Activated T-cell treated with anti-CD3 and anti-CD28 coated beads for 48 hours (primary cell): ENCODE results near the gene EFCAB9.
"Not testable (repeated sequence)": the region's sequence is repeated elsewhere in the genome, so short reads cannot be mapped to it uniquely, and the experiment has no call there.

Experiments
- DNase-seq: peaks from one replicate; pipeline ENCODE4 v3.0.0-alpha.2; 2020; ENCODE audit warnings: low read depth

The EFCAB9 gene

GRCh38 chr5:172193872-172194271, at the start of gene EFCAB9:
EFCAB9 (plus strand) TSS chr5:172194172; CDS start chr5:172194173, 1 bp downstream.
- no peak for DNase-seq

- no peak for DNase-seq
These were observed 49.6 kb upstream of the EFCAB9 start for GRCh38 chr5:172144291-172144815.

GRCh38 chr5:172144931-172145869, 48.8 kb upstream of the EFCAB9 start:
- DNase-seq: no peak

GRCh38 chr5:172145870-172146747, 47.9 kb upstream of the EFCAB9 start:
- DNase-seq: no peak

DNA sequence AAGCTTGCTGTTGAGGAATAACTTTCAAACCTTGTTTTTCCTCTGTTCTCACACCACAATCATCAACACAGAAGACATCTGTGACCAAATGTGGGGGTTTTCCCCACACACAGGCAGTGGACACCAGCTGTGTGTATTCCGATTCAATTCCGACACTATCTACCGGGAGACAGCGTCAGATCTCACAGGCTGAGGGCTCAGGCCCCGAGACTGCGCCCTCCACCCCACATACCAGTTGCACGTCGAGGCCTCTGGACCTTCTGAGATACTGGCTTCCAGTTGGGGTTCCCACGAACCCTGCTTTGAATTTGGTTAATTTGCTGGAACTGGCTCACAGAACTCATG, 47.3 kb upstream of the EFCAB9 start:
- no peak for DNase-seq

DNA sequence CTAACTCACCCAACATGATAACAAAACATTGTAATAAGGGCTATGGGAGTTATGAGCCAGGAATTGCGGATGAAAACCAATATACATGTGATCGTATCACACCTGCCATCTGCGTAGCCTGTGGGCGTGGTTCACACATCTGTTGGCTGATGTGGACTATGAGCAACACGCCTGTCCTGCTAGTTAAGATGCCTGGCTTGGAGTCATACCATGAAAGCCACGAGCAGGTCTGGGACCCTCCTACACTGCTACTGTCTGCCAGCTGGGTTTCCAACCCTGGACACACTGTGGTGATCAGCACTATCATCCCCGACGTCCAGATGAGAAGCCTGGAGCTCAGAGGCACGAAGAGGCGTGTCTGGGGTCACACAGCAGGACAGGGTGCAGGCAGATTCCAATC, 46.1 kb upstream of the EFCAB9 start:
- no peak for DNase-seq

DNA sequence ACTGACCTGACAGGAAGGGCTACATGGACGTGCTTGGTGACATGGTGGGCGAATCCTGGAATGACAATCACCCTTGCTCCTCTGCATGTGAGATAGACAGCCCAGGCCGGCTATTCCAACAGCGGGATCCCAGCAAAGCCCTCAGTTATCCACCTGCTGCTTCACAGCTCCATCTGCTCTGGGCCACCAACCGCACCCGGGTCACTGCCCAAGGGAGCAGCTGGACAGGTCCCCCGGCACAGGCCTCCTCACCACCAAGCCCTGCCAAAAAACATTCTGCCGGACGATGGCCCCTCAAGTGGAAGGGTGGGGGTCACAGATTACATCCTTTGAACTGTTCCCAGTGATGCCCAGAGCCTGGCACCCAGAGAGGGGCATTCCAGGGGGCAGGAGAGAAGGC, 45.6 kb upstream of the EFCAB9 start:
- DNase-seq: no peak

- no peak for DNase-seq
These were observed 44.9 kb upstream of the EFCAB9 start for GRCh38 chr5:172149073-172149472.

DNA sequence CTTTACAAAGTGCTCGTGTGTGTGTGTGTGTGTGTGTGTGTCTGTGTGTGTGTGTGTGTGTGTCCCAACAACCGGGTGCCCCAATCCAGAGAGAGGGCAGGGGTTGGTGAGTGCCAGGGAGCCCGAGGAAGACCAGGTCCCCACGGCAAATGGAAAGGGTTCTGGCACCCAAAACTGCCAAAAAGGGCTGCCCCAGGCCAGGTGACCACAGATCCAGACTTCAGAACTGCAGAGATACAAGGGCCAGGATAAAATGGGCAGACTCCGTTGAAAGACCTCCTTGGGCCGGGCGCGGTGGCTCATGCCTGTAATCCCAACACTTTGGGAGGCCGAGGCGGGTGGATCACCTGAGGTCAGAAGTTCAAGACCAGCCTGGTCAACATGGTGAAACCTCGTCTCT, 44.5 kb upstream of the EFCAB9 start:
- not testable (repeated sequence) for DNase-seq

- DNase-seq: no peak
These were observed 43.2 kb upstream of the EFCAB9 start for GRCh38 chr5:172150514-172151425.

DNA sequence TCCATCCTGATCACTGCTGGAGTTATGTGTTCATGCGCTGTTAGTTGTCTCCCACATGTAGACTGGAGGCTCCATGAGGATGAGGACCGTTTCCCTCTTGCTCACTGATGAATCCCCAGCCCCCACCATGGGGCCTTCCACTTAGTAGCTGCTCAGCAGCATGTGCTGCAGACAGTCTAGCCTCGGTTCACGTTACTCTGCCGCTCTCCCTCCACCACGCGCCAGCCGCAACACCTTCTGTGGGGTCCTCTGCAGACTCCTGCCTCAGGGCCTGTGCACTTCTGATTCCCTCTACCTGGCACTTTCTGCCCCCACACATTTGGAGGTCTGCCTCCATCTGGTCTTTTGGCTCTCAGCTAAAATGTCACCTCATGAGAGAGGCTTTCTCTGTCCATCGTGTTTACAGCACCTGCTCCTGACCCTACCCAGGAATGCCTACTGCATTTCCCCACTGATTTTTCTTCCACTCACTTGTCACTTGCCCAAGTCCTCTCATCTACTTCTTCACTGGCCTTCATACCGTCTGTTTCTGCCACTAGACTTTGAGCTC, 42.2 kb upstream of the EFCAB9 start:
- DNase-seq: no peak

GRCh38 chr5:172153695-172154094, 40.3 kb upstream of the EFCAB9 start:
- no peak for DNase-seq

GRCh38 chr5:172155101-172155500, 38.9 kb upstream of the EFCAB9 start:
- not testable (repeated sequence) for DNase-seq

DNA sequence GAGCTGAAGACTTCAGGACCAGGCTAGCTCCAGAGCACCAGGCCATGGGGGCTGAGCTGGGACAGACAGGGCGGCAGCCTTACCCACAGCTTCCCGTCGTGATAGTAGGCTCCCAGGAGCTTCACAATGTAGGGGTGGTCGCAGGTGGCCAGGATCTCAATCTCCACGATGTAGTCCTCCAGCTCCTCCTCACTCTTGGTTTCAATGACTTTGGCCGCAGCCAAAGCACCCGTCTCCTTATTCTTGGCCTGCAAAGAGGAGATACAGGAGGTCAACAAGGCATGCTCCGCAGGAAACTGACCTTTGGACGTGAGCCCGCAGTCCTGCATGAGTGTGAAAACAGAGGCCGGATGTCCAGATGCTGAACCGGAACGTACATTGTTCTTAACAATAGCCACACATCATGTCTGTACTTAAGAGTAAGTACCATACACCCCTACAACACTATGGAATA, 37.4 kb upstream of the EFCAB9 start:
- no peak for DNase-seq

- no peak for DNase-seq
These were observed 35.0 kb upstream of the EFCAB9 start for GRCh38 chr5:172159016-172159415.

GRCh38 chr5:172160506-172160905, 33.5 kb upstream of the EFCAB9 start:
- DNase-seq: no peak

DNA sequence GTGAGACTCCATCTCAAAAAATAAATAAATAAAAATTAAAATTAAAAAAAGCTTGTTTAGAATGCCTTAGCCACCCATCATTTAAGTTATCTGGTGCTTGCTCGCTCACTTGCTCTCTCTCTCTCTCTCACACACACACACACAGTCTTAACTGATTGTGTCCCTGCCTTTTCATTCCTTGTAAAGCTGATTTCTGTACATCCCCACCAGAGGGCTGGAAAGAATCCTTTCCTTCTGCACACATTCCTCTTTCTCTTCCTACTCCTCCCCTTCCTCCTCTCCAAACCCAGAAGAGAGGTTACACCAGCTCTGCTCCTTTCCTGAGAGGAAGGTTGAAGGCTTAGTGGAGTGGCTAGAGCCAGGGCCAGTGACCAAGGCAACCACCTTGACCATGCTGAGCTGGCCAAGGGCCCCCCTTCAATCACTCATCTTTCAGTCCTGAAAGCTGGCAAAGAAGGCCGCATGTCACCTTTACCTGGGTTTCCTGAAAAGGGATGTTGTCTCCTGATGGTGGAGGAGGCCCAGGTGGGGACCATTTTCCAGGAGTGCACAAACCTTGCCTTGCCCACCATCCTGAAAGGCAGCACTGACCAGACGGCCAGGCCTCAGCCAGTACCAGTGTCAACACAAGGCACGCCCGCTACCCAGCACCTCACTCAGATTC, 31.5 kb upstream of the EFCAB9 start:
- DNase-seq: no peak

DNA sequence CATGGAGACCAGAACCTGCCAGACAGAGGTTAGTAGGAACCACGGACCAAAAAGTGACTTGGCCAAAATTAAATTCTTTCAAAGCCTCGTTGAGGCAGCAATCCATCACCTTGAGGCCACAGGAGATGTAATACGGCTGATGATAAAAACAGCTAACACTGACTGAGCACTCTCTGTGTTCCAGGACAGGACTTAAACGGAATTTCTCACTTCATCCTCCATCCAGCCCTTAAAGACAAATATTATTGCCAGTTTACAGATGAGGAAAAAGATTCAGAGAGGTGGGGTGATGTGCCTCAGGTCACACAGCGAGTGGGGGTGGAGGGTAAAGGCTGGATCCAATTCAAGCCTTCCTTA, 31.0 kb upstream of the EFCAB9 start:
- DNase-seq: no peak

DNA sequence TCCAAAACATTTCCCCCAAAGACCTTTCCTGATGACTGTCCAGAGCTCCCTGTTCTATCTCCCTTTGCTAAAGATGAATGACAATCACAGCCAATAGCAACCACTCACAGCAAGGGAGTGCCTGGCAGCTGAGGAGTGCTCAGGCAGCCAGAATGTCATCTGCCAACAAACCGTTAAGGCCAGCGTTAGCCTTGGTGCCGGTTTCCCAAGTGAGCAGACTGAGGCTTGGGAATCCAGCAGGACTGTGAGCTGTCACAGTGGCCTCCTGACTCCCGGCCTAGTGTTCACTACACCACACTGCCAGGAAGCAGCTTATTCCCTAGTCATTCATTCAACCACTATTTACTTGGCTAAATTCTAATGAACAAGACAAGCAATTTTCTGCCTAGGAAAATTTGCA, 30.6 kb upstream of the EFCAB9 start:
- DNase-seq: no peak

DNA sequence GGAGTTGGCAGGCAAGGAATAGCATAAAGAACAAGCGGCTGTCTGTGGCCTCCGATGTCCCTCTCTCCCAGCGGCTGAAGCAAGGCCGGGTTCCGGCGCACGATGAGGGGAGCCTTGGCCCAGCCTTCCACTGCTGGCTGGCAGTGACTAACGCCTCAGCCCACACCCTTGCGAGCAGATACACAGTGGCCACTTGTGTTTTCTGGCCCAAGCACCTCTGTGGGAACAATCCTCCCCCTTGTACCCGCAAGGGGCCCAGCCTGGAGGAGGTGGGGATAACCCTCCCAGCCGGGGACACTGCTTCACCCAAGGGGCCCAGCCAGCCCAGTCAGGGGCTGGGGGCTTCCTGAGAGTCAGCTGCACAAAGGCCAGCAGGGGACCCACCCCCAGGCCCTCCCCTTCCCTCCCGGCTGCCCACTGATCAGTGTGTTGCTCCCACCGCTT, 29.2 kb upstream of the EFCAB9 start:
- DNase-seq: no peak

DNA sequence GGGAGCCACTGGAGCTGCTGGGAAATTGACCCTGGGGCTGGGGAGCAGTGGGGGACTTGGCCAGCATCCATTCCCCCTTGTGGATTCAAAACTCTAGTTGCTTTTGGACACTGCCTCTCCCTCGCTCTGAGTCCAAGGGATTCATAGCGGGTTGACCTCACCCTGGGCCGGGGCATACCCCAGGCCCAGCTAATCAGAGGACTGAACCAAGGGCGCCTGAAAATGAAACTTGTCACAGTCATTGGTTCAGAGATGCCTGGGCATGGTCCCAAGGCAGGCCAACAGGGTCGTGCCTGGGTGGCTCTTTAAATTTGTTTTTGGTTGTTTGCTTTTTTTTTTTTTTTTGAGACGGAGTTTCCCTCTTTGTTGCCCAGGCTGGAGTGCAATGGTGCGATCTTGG, 28.5 kb upstream of the EFCAB9 start:
- no peak for DNase-seq
